Mesenchymal stem cell (in vitro differentiated cells and primary cell): ENCODE data around the gene MOB3B.
A peak's percentile ranks its signal among the peaks of the same experiment; 100 is the strongest.

Source experiments
- DNase-seq: peaks from one replicate; pipeline ENCODE4 v3.0.0-alpha.2; 2013
- H2AFZ ChIP-seq: one replicate; pipeline ENCODE4 v1.6.1; 2013; ENCODE audit warnings: low read depth, mild to moderate bottlenecking, control low read depth, inconsistent platforms, low read length, moderate library complexity
- H2AK5ac ChIP-seq: 2 replicates; pipeline ENCODE4 v1.6.1; 2013; ENCODE audit warnings: low read length, moderate library complexity, mild to moderate bottlenecking, inconsistent platforms; ENCODE audit not compliant: severe bottlenecking
- H2BK120ac ChIP-seq: one replicate; pipeline ENCODE4 v1.6.1; 2013; ENCODE audit warnings: low read depth, mild to moderate bottlenecking, inconsistent platforms, low read length, moderate library complexity
- H2BK12ac ChIP-seq, 2 experiments: one replicate each; pipeline ENCODE4 v1.6.1; 2013; ENCODE audit warnings: inconsistent platforms in 2 of 2, low read length in 2 of 2, mild to moderate bottlenecking in 2 of 2, moderate library complexity in 2 of 2, control low read depth in 1 of 2
- H2BK15ac ChIP-seq: one replicate; pipeline ENCODE4 v1.6.1; 2013; ENCODE audit warnings: mild to moderate bottlenecking, low read depth, inconsistent platforms; ENCODE audit not compliant: poor library complexity, severe bottlenecking
- H2BK5ac ChIP-seq: 2 replicates; pipeline ENCODE4 v1.6.1; 2013; ENCODE audit warnings: low read depth, mild to moderate bottlenecking, low read length, control low read depth, inconsistent platforms; ENCODE audit not compliant: poor library complexity, severe bottlenecking
- H3K14ac ChIP-seq, 2 experiments: one replicate each; pipeline ENCODE4 v1.6.1; 2013; ENCODE audit warnings: inconsistent platforms in 2 of 2, low read length in 2 of 2, control low read depth in 1 of 2, mild to moderate bottlenecking in 1 of 2, moderate library complexity in 1 of 2
- H3K18ac ChIP-seq, 2 experiments: one replicate each; pipeline ENCODE4 v1.6.1; 2013; ENCODE audit warnings: inconsistent platforms in 2 of 2, low read length in 2 of 2, control low read depth in 1 of 2, low read depth in 1 of 2, mild to moderate bottlenecking in 1 of 2
- H3K23ac ChIP-seq, 2 experiments: one replicate each; pipeline ENCODE4 v1.6.1; 2013; ENCODE audit warnings: inconsistent platforms in 2 of 2, low read length in 2 of 2, mild to moderate bottlenecking in 2 of 2, moderate library complexity in 2 of 2, control low read depth in 1 of 2
- H3K27ac ChIP-seq: 2 replicates; pipeline ENCODE4 v1.5.1; 2013; ENCODE audit warnings: mild to moderate bottlenecking, moderate library complexity, low read length, control low read depth, inconsistent platforms; ENCODE audit not compliant: poor library complexity, severe bottlenecking
- H3K27me3 ChIP-seq, 2 experiments: 2 replicates each; pipeline versions ENCODE4 v1.6.1 to v1.7.0; 2013; ENCODE audit warnings: low read length in 2 of 2, mild to moderate bottlenecking in 2 of 2, moderate library complexity in 2 of 2, control low read depth in 1 of 2, inconsistent platforms in 1 of 2; ENCODE audit not compliant: control insufficient read depth in 1 of 2, insufficient read depth in 1 of 2
- H3K36me3 ChIP-seq, 2 experiments: 2 replicates each; pipeline versions ENCODE4 v1.6.1 to v1.7.0; 2013; ENCODE audit warnings: low read length in 2 of 2, control low read depth in 1 of 2, inconsistent platforms in 1 of 2, low read depth in 1 of 2, mild to moderate bottlenecking in 1 of 2; ENCODE audit not compliant: insufficient read depth in 2 of 2, control insufficient read depth in 1 of 2
- H3K4ac ChIP-seq, 2 experiments: one replicate each; pipeline ENCODE4 v1.6.1; 2013; ENCODE audit warnings: inconsistent platforms in 2 of 2, low read length in 2 of 2, mild to moderate bottlenecking in 2 of 2, moderate library complexity in 2 of 2, control low read depth in 1 of 2, low read depth in 1 of 2
- H3K4me1 ChIP-seq: 2 replicates; pipeline ENCODE4 v1.6.1; 2013; ENCODE audit warnings: low read depth, low read length, control low read depth; ENCODE audit not compliant: control insufficient read depth, insufficient read depth
- H3K4me2 ChIP-seq: 2 replicates; pipeline ENCODE4 v1.6.1; 2013; ENCODE audit warnings: low read length, mild to moderate bottlenecking, inconsistent platforms; ENCODE audit not compliant: poor library complexity, severe bottlenecking
- H3K4me3 ChIP-seq, 2 experiments: 2 replicates each; pipeline versions ENCODE4 v1.5.1 to v1.7.0; 2013; ENCODE audit warnings: low read length in 2 of 2, mild to moderate bottlenecking in 2 of 2, control low read depth in 1 of 2, low read depth in 1 of 2; ENCODE audit not compliant: insufficient read depth in 1 of 2
- H3K79me1 ChIP-seq: replicated peaks from 2 replicates; pipeline ENCODE4 v1.6.1; 2013; ENCODE audit warnings: mild to moderate bottlenecking, control low read depth, low read length, inconsistent platforms; ENCODE audit not compliant: poor library complexity, severe bottlenecking
- H3K9ac ChIP-seq: 2 replicates; pipeline ENCODE4 v1.7.0; 2013; ENCODE audit warnings: mild to moderate bottlenecking, low read length, moderate library complexity
- H3K9me3 ChIP-seq: 2 replicates; pipeline ENCODE4 v1.7.0; 2013; ENCODE audit warnings: mild to moderate bottlenecking, low read length; ENCODE audit not compliant: control insufficient read depth
- H4K8ac ChIP-seq: one replicate; pipeline ENCODE4 v1.6.1; 2013; ENCODE audit warnings: inconsistent platforms, mild to moderate bottlenecking, low read length, moderate library complexity
- H4K91ac ChIP-seq: one replicate; pipeline ENCODE4 v1.6.1; 2013; ENCODE audit warnings: mild to moderate bottlenecking, low read length, inconsistent platforms
- WGBS: methylation state at CpG from one replicate; pipeline ENCODE4 v1.1.7; 2013; ENCODE audit warnings: mixed read lengths; 5-methylcytosine and 5-hydroxymethylcytosine counted together

The MOB3B gene

DNA sequence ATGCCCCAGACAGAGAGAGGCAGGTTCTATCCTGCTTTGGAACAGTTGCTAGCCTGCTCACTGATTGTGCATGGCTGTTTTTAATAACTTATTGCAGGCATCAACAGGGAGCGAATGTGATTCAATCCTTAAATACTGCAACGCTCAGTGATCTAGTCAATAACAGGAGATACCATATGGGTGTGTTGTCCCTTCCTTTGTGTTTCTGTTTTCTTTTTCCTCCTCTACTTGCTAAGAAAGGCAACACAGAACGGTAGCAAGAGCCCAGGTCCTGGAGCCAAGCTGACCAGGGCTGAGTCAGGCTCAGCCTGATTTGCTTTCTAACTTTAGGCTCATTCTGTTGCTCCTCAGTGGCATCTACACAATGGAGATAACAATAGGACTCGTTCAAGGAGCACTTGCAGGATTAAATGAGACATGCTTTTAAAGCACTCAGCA lies 134.1 kb downstream of the MOB3B start:
- Histone ChIP-seq H3K14ac (no peak overlapping the region), H2BK15ac (no peak overlapping the region), H3K9ac (no peak overlapping the region), H3K27me3 (peaks cover 5 to 12% of the 10 kb centered on the region in 2 experiments), H3K23ac (no peak overlapping the region), H3K4me2 (no peak overlapping the region), H2BK12ac (no peak overlapping the region), H3K18ac (no peak overlapping the region), H3K4ac (no peak overlapping the region), H2BK120ac (no peak overlapping the region), H3K36me3 (no peaks in the 10 kb centered on the region), H3K9me3 (no peaks in the 10 kb centered on the region), H3K27ac (peak overlapping the region; percentile 22), H3K79me1 (no peaks in the 10 kb centered on the region), H2AFZ (no peak overlapping the region), H4K91ac (no peak overlapping the region), H4K8ac (no peak overlapping the region), H2BK5ac (no peak overlapping the region), H3K4me3 (no peak overlapping the region), H2AK5ac (no peak overlapping the region), H3K4me1 (no peaks in the 10 kb centered on the region)
- no peak for DNase-seq
- 69% methylated on average over 4 of the region's 4 CpGs for WGBS

DNA sequence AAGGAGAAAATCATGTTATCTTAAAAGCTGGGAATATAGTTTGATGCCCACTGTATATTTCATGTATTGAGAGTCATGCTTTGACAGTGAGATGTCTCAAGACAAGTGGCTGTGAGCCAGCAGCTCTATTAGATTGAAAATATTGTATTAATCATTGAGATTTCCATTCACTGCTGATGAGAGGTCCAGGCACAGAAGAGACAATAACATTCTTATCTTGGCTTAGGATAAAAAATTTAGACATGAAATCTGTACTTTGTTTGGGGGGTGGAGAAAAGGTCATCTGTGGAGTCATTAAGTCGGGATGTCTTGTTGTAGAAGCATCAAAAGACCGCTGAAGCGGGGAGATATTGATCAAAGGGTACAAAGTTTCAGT lies 134.8 kb downstream of the MOB3B start:
- H3K4me1 ChIP-seq: no peaks in the 10 kb centered on the region
- peaks cover 5 to 11% of the 10 kb centered on the region in 2 experiments for H3K27me3 ChIP-seq
- no peak overlapping the region for H3K9ac ChIP-seq
- no peak overlapping the region for H2BK5ac ChIP-seq
- H3K9me3 ChIP-seq: no peaks in the 10 kb centered on the region
- H3K14ac ChIP-seq: no peak overlapping the region
- H2BK15ac ChIP-seq: no peak overlapping the region
- no peak overlapping the region for H2BK120ac ChIP-seq
- no peak overlapping the region for H3K4me2 ChIP-seq
- H4K91ac ChIP-seq: no peak overlapping the region
- H3K4ac ChIP-seq: no peak overlapping the region
- H2AK5ac ChIP-seq: no peak overlapping the region
- H2BK12ac ChIP-seq: no peak overlapping the region
- H3K27ac ChIP-seq: no peak overlapping the region
- no peaks in the 10 kb centered on the region for H3K36me3 ChIP-seq
- no peak overlapping the region for H4K8ac ChIP-seq
- H3K23ac ChIP-seq: no peak overlapping the region
- H3K18ac ChIP-seq: no peak overlapping the region
- no peak overlapping the region for H3K4me3 ChIP-seq
- H3K79me1 ChIP-seq: no peaks in the 10 kb centered on the region
- H2AFZ ChIP-seq: no peak overlapping the region
- 90% methylated on average over 3 of the region's 3 CpGs for WGBS
- DNase-seq: no peak

DNA sequence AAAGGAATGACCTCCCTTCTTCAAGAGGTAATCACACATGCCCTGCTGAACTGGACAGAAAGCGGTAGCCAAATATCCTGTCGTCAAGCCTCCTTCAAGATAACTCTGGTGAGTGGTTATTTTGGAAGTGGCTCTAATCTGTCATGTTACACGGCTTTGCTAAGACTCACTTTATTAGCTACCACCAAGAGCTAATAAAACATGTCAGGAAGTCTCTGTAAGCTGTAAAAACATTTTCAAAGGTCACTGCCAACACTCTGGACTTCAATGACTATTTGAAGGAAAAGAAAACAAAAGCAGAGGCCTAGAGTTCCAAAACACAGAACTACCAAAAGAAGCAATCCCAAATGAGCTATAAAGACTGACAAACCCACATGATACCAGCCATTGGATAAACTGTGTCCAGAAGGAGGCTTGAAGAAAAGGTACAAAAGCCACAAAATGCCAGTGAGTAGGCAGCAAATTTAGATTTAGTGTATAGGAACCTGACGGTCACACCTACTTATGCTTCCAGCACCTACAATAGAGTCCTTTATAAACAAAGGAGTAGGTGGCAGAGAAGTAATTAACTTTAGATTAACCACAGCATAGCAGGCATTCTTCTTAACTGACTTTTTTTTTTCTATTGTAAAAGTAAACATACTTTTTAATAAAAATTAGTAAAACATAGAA lies 135.3 kb downstream of the MOB3B start:
- Histone ChIP-seq H3K23ac (no peak overlapping the region), H4K8ac (no peak overlapping the region), H3K4ac (no peak overlapping the region), H3K18ac (no peak overlapping the region), H3K9ac (no peak overlapping the region), H4K91ac (no peak overlapping the region), H2BK12ac (no peak overlapping the region), H2AK5ac (no peak overlapping the region), H3K9me3 (no peaks in the 10 kb centered on the region), H3K79me1 (no peaks in the 10 kb centered on the region), H2BK15ac (no peak overlapping the region), H3K27me3 (peaks cover 3 to 6% of the 10 kb centered on the region in 2 experiments), H3K14ac (no peak overlapping the region), H3K27ac (peak overlapping the region; percentile 54), H3K36me3 (no peaks in the 10 kb centered on the region), H2AFZ (no peak overlapping the region), H3K4me1 (no peaks in the 10 kb centered on the region), H2BK5ac (no peak overlapping the region), H2BK120ac (no peak overlapping the region), H3K4me3 (no peak overlapping the region), H3K4me2 (no peak overlapping the region)
- whole genome bisulfite sequencing: 0% methylated on average over 1 of the region's 4 CpGs
- DNase-seq: no peak

DNA sequence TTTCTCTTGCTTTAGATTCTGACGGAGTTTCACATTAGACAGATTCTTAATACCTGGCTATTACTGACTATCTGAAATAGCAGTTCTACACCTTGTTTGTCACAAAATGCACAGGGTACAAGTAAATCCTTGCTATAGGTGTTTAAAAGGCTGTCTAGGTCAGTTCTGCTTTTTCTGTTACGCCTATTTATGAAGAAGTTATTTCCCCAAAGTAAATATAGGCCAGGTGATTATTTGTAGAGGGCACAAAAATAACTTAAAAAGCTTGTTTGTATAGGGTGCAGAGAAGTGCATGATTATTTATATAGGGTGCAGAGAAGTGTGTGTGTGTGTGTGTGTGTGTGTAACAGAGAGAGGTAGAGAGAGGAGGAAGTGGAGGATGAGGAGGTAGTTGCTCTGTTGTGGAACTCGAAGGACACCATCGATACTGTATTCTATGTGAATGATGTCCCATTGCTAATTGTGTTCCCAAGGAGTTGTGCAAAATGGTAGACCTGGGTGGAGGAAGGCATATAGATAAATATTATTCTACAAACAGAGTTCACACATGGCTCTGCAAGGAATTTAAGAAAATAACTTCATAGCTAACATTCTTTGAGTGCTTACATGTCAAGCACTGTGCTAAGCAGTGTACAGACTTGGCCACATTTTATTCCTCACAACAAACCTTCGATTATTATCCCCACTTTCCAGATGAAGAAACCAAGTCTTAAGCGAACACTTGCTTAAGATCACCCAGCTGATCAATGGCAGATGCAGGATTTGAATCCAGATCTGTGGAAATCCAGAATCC lies 136.4 kb downstream of the MOB3B start:
- Histone ChIP-seq H3K14ac (no peak overlapping the region), H2BK120ac (no peak overlapping the region), H3K23ac (no peak overlapping the region), H2BK12ac (no peak overlapping the region), H3K79me1 (no peaks in the 10 kb centered on the region), H3K27ac (no peak overlapping the region), H3K4me1 (no peaks in the 10 kb centered on the region), H2BK5ac (no peak overlapping the region), H2AK5ac (no peak overlapping the region), H3K9me3 (no peaks in the 10 kb centered on the region), H4K8ac (no peak overlapping the region), H3K4me3 (no peak overlapping the region), H3K27me3 (peaks cover 4 to 8% of the 10 kb centered on the region in 2 experiments), H3K4ac (no peak overlapping the region), H4K91ac (no peak overlapping the region), H2AFZ (no peak overlapping the region), H3K9ac (no peak overlapping the region), H3K36me3 (no peaks in the 10 kb centered on the region), H3K4me2 (no peak overlapping the region), H2BK15ac (no peak overlapping the region), H3K18ac (no peak overlapping the region)
- 86% methylated on average over 3 of the region's 6 CpGs for WGBS
- no peak for DNase-seq
